Activated T-helper 1 cell treated with anti-CD3 and anti-CD28 coated beads, Interleukin-2, amount 50 U/mL, for 16 hours (primary cell): Measurements from ENCODE around the gene TACO1.

Experiments used
- DNase-seq, 2 donors: peaks; one replicate each; pipeline ENCODE4 v3.0.0-alpha.2; 2020; ENCODE audit warnings: low read depth in 1 of 2, low spot score in 1 of 2

The TACO1 gene

GRCh38 chr17:63635787-63636186, 35.1 kb downstream of the TACO1 start:
- DNase-seq, result no peak

GRCh38 chr17:63639125-63639524, 38.4 kb downstream of the TACO1 start:
- DNase-seq, result no peak

GRCh38 chr17:63640038-63640437, 39.3 kb downstream of the TACO1 start:
- no peak for DNase-seq

GRCh38 chr17:63641692-63642448, 41.2 kb downstream of the TACO1 start:
- no peak for DNase-seq

GRCh38 chr17:63644846-63645245, 44.2 kb downstream of the TACO1 start:
- DNase-seq, result no peak

- no peak for DNase-seq
These were observed 45.2 kb downstream of the TACO1 start for GRCh38 chr17:63645775-63646487.

- DNase-seq, result no peak
These were observed 45.8 kb downstream of the TACO1 start for GRCh38 chr17:63646488-63646806.

GRCh38 chr17:63647065-63647725, 46.5 kb downstream of the TACO1 start:
- no peak for DNase-seq

- DNase-seq, result no peak
These were observed 47.2 kb downstream of the TACO1 start for GRCh38 chr17:63647936-63648335.

- no peak for DNase-seq
These were observed 49.1 kb downstream of the TACO1 start for GRCh38 chr17:63649813-63650212.

GRCh38 chr17:63652106-63652505, 51.4 kb downstream of the TACO1 start:
- no peak for DNase-seq

GRCh38 chr17:63653050-63653449, 52.4 kb downstream of the TACO1 start:
- no peak for DNase-seq

GRCh38 chr17:63657786-63658185, 57.1 kb downstream of the TACO1 start:
- no peak for DNase-seq
